ENCODE data around the gene AOC2. TPM values are rescaled to one million over a fixed set of nuclear protein-coding genes. Genes with fewer than 3 reads are reported as not detected.

Gene AOC2
- total and polyA plus RNA-seq, 2 of the 13 experiments (the other 11 are each of a cell fraction or from before 2014, with no cell fraction given): 1.2 to 3.3 TPM

- TF ChIP-seq ZFP91 (CRISPR knock-in tag; IDR thresholded peaks at IDR 0.05; ENCODE audit: borderline replicate concordance) (peak; percentile 48; the same call in 1 of the 2 replicates), KDM4B (CRISPR knock-in tag; IDR thresholded peaks at IDR 0.05) (no peak), ZNF232 (CRISPR knock-in tag; IDR thresholded peaks at IDR 0.05; ENCODE audit: borderline replicate concordance) (no peak), RXRA (CRISPR knock-in tag; IDR thresholded peaks at IDR 0.05) (peak; percentile 91), KAT7 (CRISPR knock-in tag; IDR thresholded peaks at IDR 0.05; ENCODE audit: borderline replicate concordance) (peak; percentile 51; the same call in 1 of the 2 replicates), KLF15 (CRISPR knock-in tag; IDR thresholded peaks at IDR 0.05; ENCODE audit: borderline replicate concordance) (no peak), UBTF (CRISPR knock-in tag; IDR thresholded peaks at IDR 0.05) (peak; percentile 49), ZNF776 (CRISPR knock-in tag; IDR thresholded peaks at IDR 0.05) (no peak), MYNN (CRISPR knock-in tag; IDR thresholded peaks at IDR 0.05; ENCODE audit: low read depth) (no peak), SOX5 (CRISPR knock-in tag; IDR thresholded peaks at IDR 0.05; ENCODE audit: borderline replicate concordance) (peak; percentile 93), ZBTB7A (CRISPR knock-in tag; IDR thresholded peaks at IDR 0.05) (no peak; the same call in 1 of the 2 replicates), ETV5 (CRISPR knock-in tag; IDR thresholded peaks at IDR 0.05; ENCODE audit: borderline replicate concordance) (peak; percentile 69; the same call in 1 of the 2 replicates), FOXK2 (IDR thresholded peaks at IDR 0.05) (peak; percentile 72), ZSCAN25 (CRISPR knock-in tag; IDR thresholded peaks at IDR 0.05) (peak; percentile 87), NFKBIZ (CRISPR knock-in tag; IDR thresholded peaks at IDR 0.05) (peak; percentile 82), BATF2 (CRISPR knock-in tag; IDR thresholded peaks at IDR 0.05) (no peak), RORA (CRISPR knock-in tag; IDR thresholded peaks at IDR 0.05) (peak; percentile 98), ZNF136 (CRISPR knock-in tag; IDR thresholded peaks at IDR 0.05; ENCODE audit: low read depth) (no peak), ZNF737 (CRISPR knock-in tag; IDR thresholded peaks at IDR 0.05; ENCODE audit: borderline replicate concordance) (no peak), MZF1 (CRISPR knock-in tag; IDR thresholded peaks at IDR 0.05; ENCODE audit: borderline replicate concordance) (no peak), MATR3 (CRISPR knock-in tag; IDR thresholded peaks at IDR 0.05) (no peak)
- TF ChIP-seq, protein P1, sequence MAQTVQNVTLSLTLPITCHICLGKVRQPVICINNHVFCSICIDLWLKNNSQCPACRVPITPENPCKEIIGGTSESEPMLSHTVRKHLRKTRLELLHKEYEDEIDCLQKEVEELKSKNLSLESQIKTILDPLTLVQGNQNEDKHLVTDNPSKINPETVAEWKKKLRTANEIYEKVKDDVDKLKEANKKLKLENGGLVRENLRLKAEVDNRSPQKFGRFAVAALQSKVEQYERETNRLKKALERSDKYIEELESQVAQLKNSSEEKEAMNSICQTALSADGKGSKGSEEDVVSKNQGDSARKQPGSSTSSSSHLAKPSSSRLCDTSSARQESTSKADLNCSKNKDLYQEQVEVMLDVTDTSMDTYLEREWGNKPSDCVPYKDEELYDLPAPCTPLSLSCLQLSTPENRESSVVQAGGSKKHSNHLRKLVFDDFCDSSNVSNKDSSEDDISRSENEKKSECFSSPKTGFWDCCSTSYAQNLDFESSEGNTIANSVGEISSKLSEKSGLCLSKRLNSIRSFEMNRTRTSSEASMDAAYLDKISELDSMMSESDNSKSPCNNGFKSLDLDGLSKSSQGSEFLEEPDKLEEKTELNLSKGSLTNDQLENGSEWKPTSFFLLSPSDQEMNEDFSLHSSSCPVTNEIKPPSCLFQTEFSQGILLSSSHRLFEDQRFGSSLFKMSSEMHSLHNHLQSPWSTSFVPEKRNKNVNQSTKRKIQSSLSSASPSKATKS (CRISPR knock-in tag; IDR thresholded peaks at IDR 0.05): no peak
- TF ChIP-seq, protein P2, sequence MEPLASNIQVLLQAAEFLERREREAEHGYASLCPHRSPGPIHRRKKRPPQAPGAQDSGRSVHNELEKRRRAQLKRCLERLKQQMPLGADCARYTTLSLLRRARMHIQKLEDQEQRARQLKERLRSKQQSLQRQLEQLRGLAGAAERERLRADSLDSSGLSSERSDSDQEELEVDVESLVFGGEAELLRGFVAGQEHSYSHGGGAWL (CRISPR knock-in tag; IDR thresholded peaks at IDR 0.05): 0 out of 2 replicates have a peak, but pooled peaks have one; percentile 24
Measured at GRCh38 chr17:42894283-42895184, 50.2 kb downstream of the AOC2 start (continued).

Measured in HepG2 (cell line).